Left lung (tissue), 10 donors: ENCODE results near the gene ITGA2. TPM values are rescaled to one million over a fixed set of nuclear protein-coding genes. Genes with fewer than 3 reads are reported as not detected.

Source experiments
- ATAC-seq: fragments of 200-7000 bp; cut with Tn5 transposase; one replicate; pipeline ENCODE4 v1.9.1; 2020; ENCODE audit warnings: moderate library complexity
- DNase-seq, 4 donors: peaks; one replicate each; pipeline ENCODE4 v3.0.0-alpha.2; 2013 to 2020
- H3K27ac ChIP-seq, 2 donors: fragments of 200-600 bp; sonication (generic) in 1 of 2; one replicate each; pipeline versions ENCODE4 v1.5.0 to v1.8.0; 2020 to 2021
- H3K27me3 ChIP-seq, 2 donors: fragments of 200-600 bp; sonication (generic) in 1 of 2; one replicate each; pipeline versions ENCODE4 v1.5.0 to v1.8.0; 2020 to 2021
- H3K36me3 ChIP-seq, 2 donors: fragments of 200-600 bp; sonication (generic) in 1 of 2; one replicate each; pipeline versions ENCODE4 v1.5.0 to v1.8.0; 2020 to 2021
- H3K4me1 ChIP-seq, 2 donors: fragments of 200-600 bp; one replicate each; pipeline ENCODE4 v1.8.0; 2021
- H3K4me3 ChIP-seq, 2 donors: fragments of 200-600 bp; sonication (generic) in 1 of 2; one replicate each; pipeline versions ENCODE4 v1.5.0 to v1.8.0; 2020 to 2021; ENCODE audit warnings: mild to moderate bottlenecking in 1 of 2
- H3K9me3 ChIP-seq, 2 donors: fragments of 200-600 bp; sonication (generic) in 1 of 2; one replicate each; pipeline versions ENCODE4 v1.5.0 to v1.8.0; 2020 to 2021
- intact Hi-C, 2 donors: fragments of 100-400 bp; cut with DNase I; formaldehyde crosslinking; loops; one replicate each; pipeline versions ENCODE4 v1.11.2 to v1.14.2; 2022
- polyA plus RNA-seq, 6 donors: library from polyadenylated mRNA; unstranded; fragments of 120-200 nt; gene quantifications; one replicate each; pipeline ENCODE4 v1.2.1, GENCODE V29; 2013; ENCODE audit not compliant: insufficient read length in 6 of 6
- total RNA-seq, 2 donors: library from RNA; stranded (reverse); fragmentation: NEBNext Ultra II Directional; extraction: Animal tissue kit (Norgen Biotek cat#: 25700); gene quantifications; one replicate each; pipeline ENCODE4 v1.2.1, GENCODE V29; 2021
- TF ChIP-seq, protein P1 (sequence below), 2 donors: fragments of 200-600 bp; sonication (generic) in 1 of 2; IDR thresholded peaks; one replicate each; pipeline versions ENCODE4 v1.5.0 to v1.8.0; 2021; ENCODE audit warnings: antibody characterized with exemption in 2 of 2
- donor health status: DM: no; HTN: yes; CAD: no.
- donor health status: DM: no; HTN: no; CAD: no.

ITGA2 gene
- total and polyA plus RNA-seq, 8 donors: 32.4 to 63.0 (median 48.3) TPM

DNA sequence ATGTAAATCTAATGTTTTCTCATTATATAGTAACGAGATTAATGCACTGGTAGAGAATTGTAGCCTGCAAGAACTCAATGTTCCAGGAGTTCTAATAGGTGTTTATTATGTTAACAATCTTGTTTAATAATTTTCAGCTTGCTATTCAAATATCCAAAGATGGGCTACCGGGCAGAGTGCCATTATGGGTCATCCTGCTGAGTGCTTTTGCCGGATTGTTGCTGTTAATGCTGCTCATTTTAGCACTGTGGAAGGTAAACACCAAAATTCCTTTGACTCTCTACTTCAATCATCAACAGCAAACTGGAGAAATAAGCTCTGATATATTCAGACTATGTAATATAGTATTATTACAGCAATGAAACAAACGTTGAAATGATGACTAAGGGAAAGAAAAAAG, 41.9 kb upstream of the ITGA2 start:
- Histone ChIP-seq H3K4me3 (no peak overlapping the region), H3K4me1 (peaks cover 0 to 15% of the 10 kb centered on the region in 2 donors), H3K27me3 (no peaks in the 10 kb centered on the region), H3K36me3 (no peaks in the 10 kb centered on the region), H3K27ac (no peak overlapping the region), H3K9me3 (no peaks in the 10 kb centered on the region)
- intact Hi-C loops: loop anchor here in 1 of 2 donors (5.0 kb wide), 1 partner anchor 150 kb away; no protein-coding TSS in a partner anchor
- TF ChIP-seq, protein P1, sequence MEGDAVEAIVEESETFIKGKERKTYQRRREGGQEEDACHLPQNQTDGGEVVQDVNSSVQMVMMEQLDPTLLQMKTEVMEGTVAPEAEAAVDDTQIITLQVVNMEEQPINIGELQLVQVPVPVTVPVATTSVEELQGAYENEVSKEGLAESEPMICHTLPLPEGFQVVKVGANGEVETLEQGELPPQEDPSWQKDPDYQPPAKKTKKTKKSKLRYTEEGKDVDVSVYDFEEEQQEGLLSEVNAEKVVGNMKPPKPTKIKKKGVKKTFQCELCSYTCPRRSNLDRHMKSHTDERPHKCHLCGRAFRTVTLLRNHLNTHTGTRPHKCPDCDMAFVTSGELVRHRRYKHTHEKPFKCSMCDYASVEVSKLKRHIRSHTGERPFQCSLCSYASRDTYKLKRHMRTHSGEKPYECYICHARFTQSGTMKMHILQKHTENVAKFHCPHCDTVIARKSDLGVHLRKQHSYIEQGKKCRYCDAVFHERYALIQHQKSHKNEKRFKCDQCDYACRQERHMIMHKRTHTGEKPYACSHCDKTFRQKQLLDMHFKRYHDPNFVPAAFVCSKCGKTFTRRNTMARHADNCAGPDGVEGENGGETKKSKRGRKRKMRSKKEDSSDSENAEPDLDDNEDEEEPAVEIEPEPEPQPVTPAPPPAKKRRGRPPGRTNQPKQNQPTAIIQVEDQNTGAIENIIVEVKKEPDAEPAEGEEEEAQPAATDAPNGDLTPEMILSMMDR (IDR thresholded peaks at IDR 0.05): no peak
- no peak for DNase-seq
- ATAC-seq: no peak

DNA sequence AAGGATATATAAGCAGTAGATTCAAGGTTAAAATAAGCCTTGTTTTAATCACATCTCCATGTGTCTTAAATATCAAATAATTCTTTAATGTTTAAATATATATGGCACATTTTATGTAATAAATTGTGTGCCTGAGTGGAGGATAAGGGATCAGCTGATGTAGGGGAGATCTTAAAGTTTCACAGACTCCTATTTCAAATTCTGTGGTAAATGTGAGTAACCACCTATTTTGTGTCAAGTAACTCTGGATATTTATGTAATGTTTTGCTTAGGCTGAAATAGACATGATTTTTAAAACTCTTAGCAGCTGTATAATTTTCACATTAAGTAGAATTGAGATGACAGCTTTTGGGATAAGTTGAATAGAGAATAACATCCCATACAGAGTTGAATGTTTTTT, 41.3 kb upstream of the ITGA2 start:
- Histone ChIP-seq H3K9me3 (no peaks in the 10 kb centered on the region), H3K4me3 (no peak overlapping the region), H3K27me3 (no peaks in the 10 kb centered on the region), H3K27ac (no peak overlapping the region), H3K36me3 (no peaks in the 10 kb centered on the region), H3K4me1 (peaks cover 0 to 15% of the 10 kb centered on the region in 2 donors)
- ATAC-seq (no peak), DNase-seq (no peak)
- intact Hi-C loops: loop anchor here in 1 of 2 donors (5.0 kb wide), 1 partner anchor 149 kb away; no protein-coding TSS in a partner anchor
- TF ChIP-seq, protein P1 (IDR thresholded peaks at IDR 0.05): no peak

DNA sequence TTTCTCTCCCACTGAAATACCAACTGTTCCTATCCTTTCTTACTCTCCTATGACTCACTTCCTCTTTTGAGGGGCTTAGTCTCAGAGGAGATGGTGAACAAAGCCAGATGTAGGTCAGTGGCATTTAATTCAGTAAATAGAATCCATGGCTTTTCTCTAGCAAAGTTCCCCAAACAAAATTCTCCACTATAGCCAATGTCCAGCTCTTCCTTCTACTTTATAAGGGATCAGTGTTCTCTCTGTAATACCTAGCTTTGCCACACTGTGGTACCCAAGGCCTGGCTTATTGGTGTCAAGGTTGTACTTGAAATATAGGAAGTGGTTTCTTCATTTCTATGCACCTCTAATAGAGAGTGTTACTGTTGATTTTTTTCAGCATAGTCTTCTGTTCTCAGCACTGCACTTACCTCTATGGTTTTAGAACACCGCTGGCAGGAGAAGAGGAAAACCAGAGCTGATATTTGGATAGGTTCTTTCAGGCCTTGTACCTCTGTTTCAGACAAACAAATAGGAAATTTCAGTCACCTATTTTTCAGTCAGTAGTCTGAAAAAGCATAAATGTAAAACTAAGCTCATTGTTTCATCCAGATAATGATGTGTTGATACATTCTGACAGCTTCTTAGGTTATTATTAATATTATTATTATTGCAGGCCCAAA, 40.6 kb upstream of the ITGA2 start:
- TF ChIP-seq, protein P1 (IDR thresholded peaks at IDR 0.05): peak; percentile 58 to 70
- intact Hi-C loops: loop anchor here in 1 of 2 donors (5.0 kb wide), 1 partner anchor 149 kb away; no protein-coding TSS in a partner anchor
- H3K27ac ChIP-seq: peak overlapping the region in 1 of 2 donors; percentile 7
- DNase-seq: peak in 3 of 4 donors; percentile 34 to 66 (median 38)
- no peaks in the 10 kb centered on the region for H3K27me3 ChIP-seq
- peaks cover 0 to 15% of the 10 kb centered on the region in 2 donors for H3K4me1 ChIP-seq
- no peaks in the 10 kb centered on the region for H3K9me3 ChIP-seq
- peak; percentile 99 for ATAC-seq
- peaks cover 0 to 6% of the 10 kb centered on the region in 2 donors for H3K36me3 ChIP-seq
- no peak overlapping the region for H3K4me3 ChIP-seq

DNA sequence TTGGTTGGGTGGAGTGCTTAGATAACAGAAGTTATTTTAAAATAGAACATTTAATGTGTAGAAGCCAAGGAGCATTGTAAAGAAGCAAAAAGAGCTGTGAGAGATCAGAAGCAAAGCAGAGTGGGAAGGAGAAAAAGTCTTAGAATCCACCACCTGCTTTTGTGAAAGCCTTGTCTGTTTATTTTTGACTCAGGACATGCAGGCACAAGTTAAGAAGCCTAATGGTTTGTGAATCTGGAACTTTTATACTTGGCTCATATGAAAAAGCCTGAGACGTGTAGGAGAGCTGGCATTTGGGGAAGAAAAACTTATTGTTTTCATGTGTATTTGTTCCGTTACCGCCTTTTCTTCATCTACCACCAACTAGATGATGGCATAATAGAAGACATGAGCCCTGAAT, 38.5 kb upstream of the ITGA2 start:
- peaks cover 0 to 6% of the 10 kb centered on the region in 2 donors for H3K36me3 ChIP-seq
- ATAC-seq (peak; percentile 12), DNase-seq (no peak)
- no peaks in the 10 kb centered on the region for H3K9me3 ChIP-seq
- H3K4me1 ChIP-seq: peaks cover 0 to 11% of the 10 kb centered on the region in 2 donors
- TF ChIP-seq, protein P1 (IDR thresholded peaks at IDR 0.05): no peak
- no peak overlapping the region for H3K27ac ChIP-seq
- intact Hi-C loops: no loop called here
- no peak overlapping the region for H3K4me3 ChIP-seq
- H3K27me3 ChIP-seq: no peaks in the 10 kb centered on the region

DNA sequence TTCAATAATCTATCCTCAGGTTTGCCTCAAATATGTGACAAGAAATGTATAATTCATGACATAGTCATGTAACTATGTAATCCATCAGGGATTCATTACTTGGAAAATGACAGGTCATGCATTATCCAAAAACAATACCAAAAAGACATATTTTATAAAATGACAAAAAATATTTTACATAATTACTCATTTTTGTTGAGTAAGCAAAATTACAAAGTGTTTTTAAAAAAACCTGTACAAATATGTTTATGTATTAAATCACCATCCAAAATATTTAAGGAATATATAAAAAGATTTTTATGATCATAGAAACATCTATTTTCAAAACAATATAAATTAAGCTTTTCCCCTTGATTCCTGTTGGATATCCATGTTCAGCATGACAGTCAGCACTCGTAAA, 36.7 kb upstream of the ITGA2 start:
- TF ChIP-seq, protein P1 (IDR thresholded peaks at IDR 0.05): no peak
- DNase-seq: no peak
- H3K9me3 ChIP-seq: no peaks in the 10 kb centered on the region
- no peak for ATAC-seq
- no peak overlapping the region for H3K27ac ChIP-seq
- H3K36me3 ChIP-seq: peaks cover 0 to 6% of the 10 kb centered on the region in 2 donors
- no peak overlapping the region for H3K4me3 ChIP-seq
- intact Hi-C loops: no loop called here
- H3K4me1 ChIP-seq: peaks cover 0 to 8% of the 10 kb centered on the region in 2 donors
- no peaks in the 10 kb centered on the region for H3K27me3 ChIP-seq
